Pancreas (tissue), 10 donors: ENCODE data around the gene KCNC1. TPM values are rescaled to one million over a fixed set of nuclear protein-coding genes. Genes with fewer than 3 reads are reported as not detected.

Experiments used
- ATAC-seq, 4 donors: fragments of 200-7000 bp; cut with Tn5 transposase; one replicate each; pipeline versions ENCODE4 v1.8.0 to v1.9.1; 2020; ENCODE audit warnings: mild to moderate bottlenecking in 4 of 4, moderate library complexity in 4 of 4
- DNase-seq, 6 donors: peaks; one replicate each; pipeline ENCODE4 v3.0.0-alpha.2; 2020
- FAIRE-seq: peaks from 2 replicates; lab custom pipeline; 2012; peaks lifted over from hg19 to GRCh38; lab: Jason Lieb, UNC
- H3K27ac ChIP-seq, 4 donors: fragments of 200-600 bp; sonication (generic); 1 replicate in 3 of 4; 2 replicates in 1 of 4; pipeline versions ENCODE4 v1.5.0 to v1.8.0; 2020
- H3K27me3 ChIP-seq, 4 donors: fragments of 200-600 bp; one replicate each; pipeline ENCODE4 v1.8.0; 2021
- H3K36me3 ChIP-seq, 3 donors: fragments of 200-600 bp; sonication (generic) in 1 of 3; one replicate each; pipeline versions ENCODE4 v1.5.0 to v1.8.0; 2020 to 2021
- H3K4me1 ChIP-seq, 3 donors: fragments of 200-600 bp; one replicate each; pipeline ENCODE4 v1.8.0; 2021
- H3K4me3 ChIP-seq, 4 donors: fragments of 200-600 bp; sonication (generic) in 2 of 4; one replicate each; pipeline versions ENCODE4 v1.5.0 to v1.8.0; 2020 to 2021
- H3K9me3 ChIP-seq, 4 donors: fragments of 200-600 bp; one replicate each; pipeline ENCODE4 v1.8.0; 2021
- WGBS, 2 donors: extraction: QIAGEN DNeasy Blood & Tissue Kit; methylation state at CpG; one replicate each; pipeline ENCODE4 v1.1.7; 2013; 5-methylcytosine and 5-hydroxymethylcytosine counted together
- intact Hi-C, 3 donors: fragments of 100-400 bp; cut with DNase I; formaldehyde crosslinking; loops; one replicate each; pipeline versions ENCODE4 v1.11.1 to v1.14.2; 2022
- polyA plus RNA-seq, 2 donors: library from polyadenylated mRNA; stranded (reverse); fragments of 200-250 nt; gene quantifications; one replicate each; pipeline ENCODE4 v1.2.3, GENCODE V29; 2013
- total RNA-seq, 6 donors: library from RNA; stranded (reverse); fragmentation: NEBNext Ultra II Directional in 4 of 6; extraction: Animal tissue kit (Norgen Biotek cat#: 25700) in 4 of 6; gene quantifications; one replicate each; pipeline versions ENCODE4 v1.2.1 to v1.2.4, GENCODE V29; 2021 to 2023
- TF ChIP-seq, protein P1 (sequence below), 4 donors: fragments of 200-600 bp; sonication (generic) in 3 of 4; IDR thresholded peaks; one replicate each; pipeline versions ENCODE4 v1.5.0 to v1.8.0; 2021; ENCODE audit warnings: antibody characterized with exemption in 4 of 4
- donor health status: healthy with polysubstance abuse.
- donor health status: DM: no; HTN: no; CAD: no; lungs with moderate emphysema.
- donor health status: DM: no; HTN: no; CAD: no.
- donor health status: control.
- donor health status: control.
- donor health status: Bipolar disorder and iron deficiency.
- donor health status: DM: yes; HTN: yes; CAD: no.
- donor health status: DM: no; HTN: no; CAD: no.
- donor health status: DM: no; HTN: no; CAD: no.
- donor health status: DM: yes; HTN: yes; CAD: no.

The KCNC1 gene
- total and polyA plus RNA-seq, 8 donors, result 0.05 to 0.82 (median 0.37) TPM

DNA sequence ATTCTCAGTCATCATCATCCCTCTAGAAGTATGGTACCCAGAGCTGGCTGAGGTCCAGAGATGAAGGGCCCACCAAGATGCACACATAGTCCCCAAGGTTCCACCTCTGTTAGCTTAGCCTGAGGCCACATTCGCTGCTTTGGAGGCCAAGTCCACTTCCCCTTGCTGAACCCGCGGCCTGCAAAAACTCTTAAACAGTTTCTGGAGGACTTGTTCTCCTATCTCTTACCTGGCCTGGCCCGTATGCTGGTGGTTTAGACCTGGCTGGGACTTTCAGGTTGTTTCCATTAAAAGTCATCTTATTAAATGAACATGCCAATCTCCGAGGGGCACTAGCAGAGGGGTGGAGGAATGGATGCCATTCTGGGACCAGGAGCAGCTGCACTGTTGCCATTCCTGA, 64.6 kb downstream of the KCNC1 start:
- ATAC-seq (no peak), DNase-seq (no peak), FAIRE-seq (no peak)
- TF ChIP-seq, protein P1, sequence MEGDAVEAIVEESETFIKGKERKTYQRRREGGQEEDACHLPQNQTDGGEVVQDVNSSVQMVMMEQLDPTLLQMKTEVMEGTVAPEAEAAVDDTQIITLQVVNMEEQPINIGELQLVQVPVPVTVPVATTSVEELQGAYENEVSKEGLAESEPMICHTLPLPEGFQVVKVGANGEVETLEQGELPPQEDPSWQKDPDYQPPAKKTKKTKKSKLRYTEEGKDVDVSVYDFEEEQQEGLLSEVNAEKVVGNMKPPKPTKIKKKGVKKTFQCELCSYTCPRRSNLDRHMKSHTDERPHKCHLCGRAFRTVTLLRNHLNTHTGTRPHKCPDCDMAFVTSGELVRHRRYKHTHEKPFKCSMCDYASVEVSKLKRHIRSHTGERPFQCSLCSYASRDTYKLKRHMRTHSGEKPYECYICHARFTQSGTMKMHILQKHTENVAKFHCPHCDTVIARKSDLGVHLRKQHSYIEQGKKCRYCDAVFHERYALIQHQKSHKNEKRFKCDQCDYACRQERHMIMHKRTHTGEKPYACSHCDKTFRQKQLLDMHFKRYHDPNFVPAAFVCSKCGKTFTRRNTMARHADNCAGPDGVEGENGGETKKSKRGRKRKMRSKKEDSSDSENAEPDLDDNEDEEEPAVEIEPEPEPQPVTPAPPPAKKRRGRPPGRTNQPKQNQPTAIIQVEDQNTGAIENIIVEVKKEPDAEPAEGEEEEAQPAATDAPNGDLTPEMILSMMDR (IDR thresholded peaks at IDR 0.05), result no peak
- H3K27me3 ChIP-seq, result no peaks in the 10 kb centered on the region
- H3K36me3 ChIP-seq, result no peaks in the 10 kb centered on the region
- intact Hi-C loops, result no loop called here
- no peak overlapping the region for H3K27ac ChIP-seq
- no peaks in the 10 kb centered on the region for H3K4me1 ChIP-seq
- no peaks in the 10 kb centered on the region for H3K9me3 ChIP-seq
- 94 to 96% methylated on average over 5 of the region's 5 CpGs for WGBS, 2 donors
- H3K4me3 ChIP-seq, result no peak overlapping the region

DNA sequence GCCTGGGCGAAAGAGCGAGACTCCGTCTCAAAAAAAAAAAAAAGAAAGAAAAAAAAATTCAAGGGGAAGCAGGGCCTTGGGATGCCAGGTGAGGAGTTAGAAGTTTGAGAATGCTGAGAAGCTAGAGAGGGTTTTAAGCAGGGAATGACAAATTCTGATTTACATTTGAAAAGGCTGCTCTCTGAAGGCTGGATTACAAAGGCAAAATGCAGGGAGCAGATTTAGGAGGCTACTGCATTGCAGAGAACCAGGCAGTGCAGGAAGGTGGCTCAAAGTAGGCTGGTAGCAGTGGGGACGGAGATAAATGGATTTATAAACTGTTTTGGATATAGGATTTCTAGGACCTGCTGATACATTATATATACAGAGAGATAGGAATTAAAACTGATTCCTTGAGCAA, 66.6 kb downstream of the KCNC1 start:
- H3K27ac ChIP-seq, result no peak overlapping the region
- intact Hi-C loops, result no loop called here
- no peak for FAIRE-seq

DNA sequence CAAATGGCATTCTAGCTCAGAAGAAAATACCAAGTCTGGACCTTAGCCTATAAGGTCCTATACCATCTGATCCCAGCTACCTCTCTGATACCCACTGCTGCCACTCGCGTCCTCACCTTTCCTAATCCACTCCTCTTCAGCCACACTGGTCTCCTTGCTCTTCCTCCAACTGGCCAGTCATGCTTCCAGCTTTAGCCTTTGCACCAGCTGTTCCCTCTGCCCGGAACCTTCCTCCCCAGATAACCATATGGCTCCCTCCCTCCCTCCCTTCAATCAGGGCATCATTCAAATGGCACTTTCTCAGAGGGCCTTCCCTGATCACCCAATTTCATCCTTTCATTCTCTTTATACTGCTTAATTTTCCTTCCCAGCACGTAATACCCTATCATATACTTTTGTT, 67.9 kb downstream of the KCNC1 start:
- intact Hi-C loops, result no loop called here
- 92% methylated on average over 4 of the region's 4 CpGs for WGBS, 2 donors
- FAIRE-seq, result no peak

More for the DNA sequence above, 66.6 kb downstream of the KCNC1 start:
- DNase-seq, result no peak
- no peak for ATAC-seq
- H3K36me3 ChIP-seq, result no peaks in the 10 kb centered on the region
- no peaks in the 10 kb centered on the region for H3K9me3 ChIP-seq
- H3K4me3 ChIP-seq, result no peak overlapping the region
- no peaks in the 10 kb centered on the region for H3K4me1 ChIP-seq
- WGBS, 2 donors, result 98 to 99% methylated on average over 3 to 4 of the region's 4 CpGs
- TF ChIP-seq, protein P1 (IDR thresholded peaks at IDR 0.05), result no peak
- no peaks in the 10 kb centered on the region for H3K27me3 ChIP-seq

DNA sequence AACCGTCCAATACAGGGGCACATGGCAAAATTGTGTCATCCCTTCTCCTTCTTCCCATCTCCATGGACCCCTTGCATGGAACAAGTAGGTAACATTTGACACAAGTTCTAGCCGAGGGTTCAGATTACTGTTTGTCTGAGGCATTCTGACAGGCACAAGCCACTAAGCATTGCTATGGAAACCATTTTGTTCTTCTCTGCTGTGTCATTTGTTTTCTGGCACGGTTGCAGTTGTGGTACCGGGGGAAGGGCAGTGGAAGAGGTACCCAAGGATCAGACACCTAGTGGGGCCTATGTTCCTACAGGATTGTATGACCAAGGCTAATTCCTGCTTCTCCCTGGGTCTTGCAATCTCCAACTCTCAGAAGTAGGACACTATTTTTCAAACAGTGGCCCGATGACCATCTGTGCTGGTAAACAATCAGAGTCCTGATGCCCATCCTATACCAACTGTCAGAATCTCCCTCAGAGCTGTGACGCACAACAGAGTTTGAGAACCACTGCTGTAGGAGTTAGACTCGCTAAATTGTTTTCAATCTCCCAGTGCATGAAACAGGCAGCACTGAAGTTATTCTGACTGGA, 69.3 kb downstream of the KCNC1 start:
- Histone ChIP-seq H3K27me3 (no peaks in the 10 kb centered on the region), H3K4me3 (no peak overlapping the region), H3K4me1 (no peaks in the 10 kb centered on the region), H3K36me3 (no peaks in the 10 kb centered on the region), H3K9me3 (no peaks in the 10 kb centered on the region), H3K27ac (no peak overlapping the region)
- TF ChIP-seq, protein P1 (IDR thresholded peaks at IDR 0.05), result no peak
- DNase-seq (no peak), FAIRE-seq (no peak), ATAC-seq (peak in 1 of 4 donors; percentile 28)
- WGBS, 2 donors, result 86 to 88% methylated on average over 7 of the region's 7 CpGs
- intact Hi-C loops, result no loop called here

More for the DNA sequence above, 67.9 kb downstream of the KCNC1 start:
- Histone ChIP-seq H3K9me3 (no peaks in the 10 kb centered on the region), H3K27ac (no peak overlapping the region), H3K4me3 (no peak overlapping the region), H3K4me1 (no peaks in the 10 kb centered on the region), H3K36me3 (no peaks in the 10 kb centered on the region), H3K27me3 (no peaks in the 10 kb centered on the region)
- TF ChIP-seq, protein P1 (IDR thresholded peaks at IDR 0.05), result no peak
- ATAC-seq (peak in 1 of 4 donors; percentile 44), DNase-seq (no peak)

DNA sequence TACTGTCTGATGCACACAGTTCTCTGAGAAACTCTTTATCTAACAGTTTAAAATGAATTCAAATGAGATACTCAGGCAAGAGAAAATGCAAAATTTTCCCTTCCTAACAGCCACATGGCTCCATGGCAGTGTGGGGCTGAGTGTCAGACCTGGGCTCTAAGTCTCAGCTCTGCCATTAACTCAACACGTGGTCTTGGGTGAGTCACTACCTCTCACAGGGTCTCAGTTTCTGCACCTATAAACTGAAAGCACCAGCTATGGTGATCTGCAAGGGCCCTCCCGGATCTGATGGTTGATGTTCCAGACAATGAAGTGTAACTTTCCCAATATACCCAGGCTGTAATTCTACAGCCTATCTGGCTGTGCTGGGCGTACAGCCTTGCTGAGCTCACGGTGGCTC, 70.5 kb downstream of the KCNC1 start:
- Histone ChIP-seq H3K4me1 (no peaks in the 10 kb centered on the region), H3K36me3 (no peaks in the 10 kb centered on the region), H3K4me3 (no peak overlapping the region), H3K27me3 (no peaks in the 10 kb centered on the region), H3K27ac (no peak overlapping the region), H3K9me3 (no peaks in the 10 kb centered on the region)
- FAIRE-seq (no peak), ATAC-seq (no peak), DNase-seq (no peak)
- intact Hi-C loops, result no loop called here
- TF ChIP-seq, protein P1 (IDR thresholded peaks at IDR 0.05), result no peak
- WGBS, 2 donors, result 94 to 98% methylated on average over 4 of the region's 4 CpGs
